ENCODE data around the gene MUL1. TPM values are rescaled to one million over a fixed set of nuclear protein-coding genes. Genes with fewer than 3 reads are reported as not detected.
A peak's percentile ranks its signal among the peaks of the same experiment; 100 is the strongest.

The MUL1 gene
- polyA plus RNA-seq, 1 of the 3 experiments (the other 2 are of a cell fraction), result 22.8 TPM

DNA sequence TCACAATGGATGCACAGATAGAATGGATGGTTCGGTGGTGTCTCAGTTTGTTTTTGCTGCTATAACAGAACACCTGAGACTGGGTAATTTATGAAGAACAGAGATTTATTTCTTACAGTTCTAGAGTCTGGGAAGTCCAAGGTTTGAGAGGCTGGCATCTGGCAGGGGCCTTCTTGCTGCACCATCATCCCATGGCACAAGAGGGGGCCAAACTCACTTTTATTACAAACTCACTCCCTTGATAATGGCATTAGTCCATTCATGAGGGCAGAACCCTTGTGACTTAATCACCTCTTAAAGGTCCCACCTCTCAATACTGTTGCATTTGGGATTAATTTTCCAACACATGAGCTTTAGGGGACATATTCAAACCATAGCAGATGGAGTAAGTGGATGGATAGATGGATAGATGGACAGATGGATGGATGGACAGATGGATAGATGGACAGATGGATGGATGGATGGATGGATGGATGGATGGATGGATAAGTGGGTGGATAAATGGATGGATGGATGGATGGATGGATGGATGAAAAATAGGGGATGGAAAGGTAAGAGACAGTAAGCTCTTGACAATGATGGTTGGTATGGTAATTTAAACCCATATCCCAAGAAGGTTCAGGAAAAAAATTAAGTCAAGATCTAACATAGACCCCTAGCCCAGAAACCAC, 38.4 kb downstream of the MUL1 start:
- Histone ChIP-seq H3K9me2 (no peaks in the 10 kb centered on the region), H4K20me1 (ENCODE audit: insufficient read depth) (no peaks in the 10 kb centered on the region), H3K79me2 (ENCODE audit: insufficient read depth) (no peaks in the 10 kb centered on the region), H3K27me3 (ENCODE audit: insufficient read depth) (no peaks in the 10 kb centered on the region; the same call in 1 of the 2 replicates), H3K9me3 (no peaks in the 10 kb centered on the region), H3K36me3 (replicated peaks in 1 of 2; ENCODE audit: control insufficient read depth in 1 of 2, insufficient read depth in 2 of 2, low read length in 1 of 2) (no peaks in the 10 kb centered on the region), H3K9ac (no peak overlapping the region), H3K4me2 (no peak overlapping the region), H3F3A (replicated peaks; ENCODE audit: insufficient read depth) (no peaks in the 10 kb centered on the region), H3K27ac (ENCODE audit: low read depth in 2 of 2, low read length in 1 of 2) (no peak overlapping the region), H3K4me1 (ENCODE audit: control insufficient read depth in 1 of 2, insufficient read depth in 2 of 2, low read depth in 1 of 2, low read length in 1 of 2) (peaks cover 0 to 7% of the 10 kb centered on the region in 2 experiments; a peak in 1 of 4 replicates), H3K4me3 (ENCODE audit: low read depth in 2 of 2, low read length in 1 of 2) (no peak overlapping the region), H2AFZ (ENCODE audit: low read depth) (no peak overlapping the region)
- ChIA-PET CTCF (interaction anchor here (0.6 to 3.2 kb wide), 8 partner anchors 10 to 92 kb away, joined by 3 to 19 read pairs (median 4); partner anchors contain the start of gene CAMK2N1), POLR2A (no interaction called here)
- TF ChIP-seq SMC3 (IDR thresholded peaks at IDR 0.05; ENCODE audit: low read depth, low read length) (peak; percentile 25; the same call in 1 of the 2 replicates), SIN3A (IDR thresholded peaks at IDR 0.05; ENCODE audit: borderline replicate concordance, low read depth, low read length) (no peak), CHD2 (IDR thresholded peaks at IDR 0.05; ENCODE audit: low read length, partially characterized antibody) (no peak), RAD21 (IDR thresholded peaks at IDR 0.05; ENCODE audit: low read length) (peak; percentile 47), FOXJ3 (CRISPR knock-in tag; IDR thresholded peaks at IDR 0.05) (no peak)
- TF ChIP-seq, protein P1, sequence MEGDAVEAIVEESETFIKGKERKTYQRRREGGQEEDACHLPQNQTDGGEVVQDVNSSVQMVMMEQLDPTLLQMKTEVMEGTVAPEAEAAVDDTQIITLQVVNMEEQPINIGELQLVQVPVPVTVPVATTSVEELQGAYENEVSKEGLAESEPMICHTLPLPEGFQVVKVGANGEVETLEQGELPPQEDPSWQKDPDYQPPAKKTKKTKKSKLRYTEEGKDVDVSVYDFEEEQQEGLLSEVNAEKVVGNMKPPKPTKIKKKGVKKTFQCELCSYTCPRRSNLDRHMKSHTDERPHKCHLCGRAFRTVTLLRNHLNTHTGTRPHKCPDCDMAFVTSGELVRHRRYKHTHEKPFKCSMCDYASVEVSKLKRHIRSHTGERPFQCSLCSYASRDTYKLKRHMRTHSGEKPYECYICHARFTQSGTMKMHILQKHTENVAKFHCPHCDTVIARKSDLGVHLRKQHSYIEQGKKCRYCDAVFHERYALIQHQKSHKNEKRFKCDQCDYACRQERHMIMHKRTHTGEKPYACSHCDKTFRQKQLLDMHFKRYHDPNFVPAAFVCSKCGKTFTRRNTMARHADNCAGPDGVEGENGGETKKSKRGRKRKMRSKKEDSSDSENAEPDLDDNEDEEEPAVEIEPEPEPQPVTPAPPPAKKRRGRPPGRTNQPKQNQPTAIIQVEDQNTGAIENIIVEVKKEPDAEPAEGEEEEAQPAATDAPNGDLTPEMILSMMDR (IDR thresholded peaks at IDR 0.05), result peak; percentile 26
- WGBS (ENCODE audit: low lambda C conversion rate), result 89% methylated on average over 1 of the region's 1 CpG
- DNase-seq, result no peak

- Histone ChIP-seq H3F3A (replicated peaks; ENCODE audit: insufficient read depth) (no peaks in the 10 kb centered on the region), H3K36me3 (replicated peaks in 1 of 2; ENCODE audit: control insufficient read depth in 1 of 2, insufficient read depth in 2 of 2, low read length in 1 of 2) (no peaks in the 10 kb centered on the region), H3K9me2 (no peaks in the 10 kb centered on the region), H3K27me3 (ENCODE audit: insufficient read depth) (no peaks in the 10 kb centered on the region; the same call in 1 of the 2 replicates), H3K4me3 (ENCODE audit: low read depth in 2 of 2, low read length in 1 of 2) (no peak overlapping the region), H3K27ac (ENCODE audit: low read depth in 2 of 2, low read length in 1 of 2) (no peak overlapping the region), H3K9me3 (no peaks in the 10 kb centered on the region), H2AFZ (ENCODE audit: low read depth) (no peak overlapping the region), H4K20me1 (ENCODE audit: insufficient read depth) (no peaks in the 10 kb centered on the region), H3K4me1 (ENCODE audit: control insufficient read depth in 1 of 2, insufficient read depth in 2 of 2, low read depth in 1 of 2, low read length in 1 of 2) (peaks cover 0 to 3% of the 10 kb centered on the region in 2 experiments; a peak in 1 of 4 replicates), H3K79me2 (ENCODE audit: insufficient read depth) (no peaks in the 10 kb centered on the region), H3K9ac (no peak overlapping the region), H3K4me2 (no peak overlapping the region)
- DNase-seq, result no peak
- WGBS (ENCODE audit: low lambda C conversion rate), result 70% methylated on average over 9 of the region's 9 CpGs
- CTCF ChIA-PET, result interaction anchor here (0.8 to 2.4 kb wide), 5 partner anchors 17 to 254 kb away, joined by 3 to 9 read pairs (median 7); no protein-coding TSS in a partner anchor
- POLR2A ChIA-PET, result no interaction called here
- TF ChIP-seq EP300 (IDR thresholded peaks at IDR 0.05; ENCODE audit: borderline replicate concordance in 1 of 2, low read depth in 1 of 2, low read length in 1 of 2) (no peak), TEAD4 (IDR thresholded peaks at IDR 0.05; ENCODE audit: borderline replicate concordance, insufficient read depth) (no peak), RAD21 (IDR thresholded peaks at IDR 0.05; ENCODE audit: low read length) (no peak), GATA2 (CRISPR knock-in tag; IDR thresholded peaks at IDR 0.05) (no peak), MXI1 (IDR thresholded peaks at IDR 0.05; ENCODE audit: low read depth, low read length) (no peak), MEF2A (IDR thresholded peaks at IDR 0.05; ENCODE audit: borderline replicate concordance, low read depth) (no peak), USF1 (IDR thresholded peaks at IDR 0.05; ENCODE audit: borderline replicate concordance, low read depth) (no peak), PBX3 (IDR thresholded peaks at IDR 0.05) (no peak), NRF1 (IDR thresholded peaks at IDR 0.05; ENCODE audit: low read depth, low read length) (no peak), POLR2AphosphoS5 (IDR thresholded peaks at IDR 0.05; ENCODE audit: low read depth, low read length) (no peak), TCF12 (IDR thresholded peaks at IDR 0.05) (no peak), RXRA (IDR thresholded peaks at IDR 0.05; ENCODE audit: borderline replicate concordance, low read depth) (no peak), RFX5 (IDR thresholded peaks at IDR 0.05; ENCODE audit: low read length) (no peak), TAF1 (IDR thresholded peaks at IDR 0.05; ENCODE audit: borderline replicate concordance, low read depth, low read length) (no peak)
- TF ChIP-seq, protein P2, sequence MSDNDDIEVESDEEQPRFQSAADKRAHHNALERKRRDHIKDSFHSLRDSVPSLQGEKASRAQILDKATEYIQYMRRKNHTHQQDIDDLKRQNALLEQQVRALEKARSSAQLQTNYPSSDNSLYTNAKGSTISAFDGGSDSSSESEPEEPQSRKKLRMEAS (IDR thresholded peaks at IDR 0.05; ENCODE audit: low read depth), result no peak
- TF ChIP-seq, protein P3, sequence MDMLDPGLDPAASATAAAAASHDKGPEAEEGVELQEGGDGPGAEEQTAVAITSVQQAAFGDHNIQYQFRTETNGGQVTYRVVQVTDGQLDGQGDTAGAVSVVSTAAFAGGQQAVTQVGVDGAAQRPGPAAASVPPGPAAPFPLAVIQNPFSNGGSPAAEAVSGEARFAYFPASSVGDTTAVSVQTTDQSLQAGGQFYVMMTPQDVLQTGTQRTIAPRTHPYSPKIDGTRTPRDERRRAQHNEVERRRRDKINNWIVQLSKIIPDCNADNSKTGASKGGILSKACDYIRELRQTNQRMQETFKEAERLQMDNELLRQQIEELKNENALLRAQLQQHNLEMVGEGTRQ (IDR thresholded peaks at IDR 0.05; ENCODE audit: borderline replicate concordance, low read depth, low read length), result no peak
- TF ChIP-seq, protein P4, sequence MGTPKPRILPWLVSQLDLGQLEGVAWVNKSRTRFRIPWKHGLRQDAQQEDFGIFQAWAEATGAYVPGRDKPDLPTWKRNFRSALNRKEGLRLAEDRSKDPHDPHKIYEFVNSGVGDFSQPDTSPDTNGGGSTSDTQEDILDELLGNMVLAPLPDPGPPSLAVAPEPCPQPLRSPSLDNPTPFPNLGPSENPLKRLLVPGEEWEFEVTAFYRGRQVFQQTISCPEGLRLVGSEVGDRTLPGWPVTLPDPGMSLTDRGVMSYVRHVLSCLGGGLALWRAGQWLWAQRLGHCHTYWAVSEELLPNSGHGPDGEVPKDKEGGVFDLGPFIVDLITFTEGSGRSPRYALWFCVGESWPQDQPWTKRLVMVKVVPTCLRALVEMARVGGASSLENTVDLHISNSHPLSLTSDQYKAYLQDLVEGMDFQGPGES (IDR thresholded peaks at IDR 0.05; ENCODE audit: low read depth, low read length), result no peak
These were observed 41.7 kb downstream of the MUL1 start for GRCh38 chr1:20466273-20466672.

Data from SK-N-SH (cell line).